ENCODE measurements around the gene ITGA1.
"Not testable (repeated sequence)": the region's sequence is repeated elsewhere in the genome, so short reads cannot be mapped to it uniquely, and the experiment has no call there.

Gene ITGA1

DNA sequence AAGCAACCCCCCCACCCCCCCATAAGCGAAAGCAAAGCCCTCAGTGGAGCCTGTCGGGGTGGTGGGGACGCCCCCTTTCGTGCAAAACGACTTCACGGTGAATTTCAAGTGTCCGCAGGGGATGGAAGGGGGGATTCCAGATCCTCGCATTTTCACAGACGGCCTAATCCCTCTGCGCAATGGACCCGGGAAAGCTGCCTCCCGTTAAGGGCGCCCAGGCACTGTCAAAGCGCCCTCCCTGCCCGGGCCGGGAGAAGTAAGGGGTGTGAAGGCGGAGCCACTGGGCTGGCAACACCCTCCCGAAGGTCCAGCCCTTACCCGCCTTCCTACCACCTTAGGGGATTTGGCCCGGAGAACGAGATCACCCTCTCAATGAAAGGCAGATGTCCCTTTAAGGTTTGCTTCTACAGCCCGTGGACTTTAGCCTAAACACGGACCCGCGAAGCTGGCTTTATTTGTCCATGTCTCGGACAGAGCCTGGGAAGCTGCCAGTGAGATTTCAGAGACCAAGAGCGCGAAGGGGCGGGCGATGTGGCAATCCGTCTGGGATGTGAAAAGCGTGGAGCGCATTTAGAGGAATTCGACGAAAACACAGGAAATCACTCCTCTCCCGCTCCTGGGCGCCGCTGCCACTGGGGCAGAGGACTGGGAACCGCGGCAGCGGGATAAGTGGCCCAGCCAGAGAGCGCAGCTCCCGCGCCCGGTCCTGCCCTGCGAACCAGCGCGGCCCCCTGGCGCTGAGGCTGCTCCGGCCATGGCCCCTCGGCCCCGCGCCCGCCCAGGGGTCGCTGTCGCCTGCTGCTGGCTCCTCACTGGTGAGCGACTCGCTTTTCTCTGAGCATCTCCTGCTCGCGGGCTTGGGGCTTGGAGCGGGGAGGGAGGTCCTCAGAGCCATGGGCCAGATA lies at the start of gene ITGA1, which contains the start of gene PELO:
Gene ITGA1, plus strand, starts transcription at position 317 of the 905 bp plus-strand sequence. Its CDS starts 438 bp downstream, at position 755.
Gene PELO, plus strand, starts transcription at position 317 of the 905 bp plus-strand sequence. CDS start 12,479 bp downstream, outside the sequence.
- peak; percentile 65 for DNase-seq (ENCODE audit: low spot score)

DNA sequence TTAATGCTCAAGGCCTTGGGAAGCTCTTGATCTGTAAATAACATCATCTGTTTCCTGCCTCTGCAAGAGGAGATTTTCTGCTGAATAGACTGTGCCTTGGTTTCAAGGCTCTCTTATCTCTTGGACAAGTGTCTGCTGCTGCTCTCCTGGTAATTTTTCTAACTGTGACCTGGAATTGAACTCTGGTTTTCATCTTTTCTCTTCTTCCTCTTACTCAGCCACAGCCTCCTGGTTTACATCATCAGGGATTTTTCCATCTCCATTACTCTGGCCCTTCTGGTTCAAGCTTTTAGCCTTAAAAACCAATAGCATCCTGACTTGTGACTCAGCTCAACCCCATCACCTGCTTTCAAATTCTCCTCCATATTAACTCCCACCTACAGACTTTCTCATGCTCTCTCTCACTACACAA lies 49.6 kb upstream of the ITGA1 start:
- DNase-seq (ENCODE audit: low spot score), result no peak

DNA sequence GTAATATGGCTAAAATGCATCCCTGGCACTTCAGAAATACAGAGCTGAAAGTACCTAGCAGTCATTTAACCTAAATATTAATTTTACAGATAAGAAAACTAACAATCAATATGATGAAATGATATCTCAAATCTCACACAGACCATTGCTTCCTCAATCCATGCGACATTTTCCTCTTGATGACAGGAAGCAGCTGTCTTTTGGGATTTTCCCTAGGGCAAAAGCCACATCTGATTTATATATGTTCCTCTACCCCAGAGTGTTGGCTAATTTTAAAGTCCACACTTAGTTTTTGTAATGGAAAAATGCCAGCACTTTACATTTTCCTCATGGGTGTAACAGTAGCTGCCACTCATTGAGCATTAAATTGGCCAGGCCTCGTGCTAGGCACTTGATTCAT lies 47.7 kb upstream of the ITGA1 start:
- DNase-seq (ENCODE audit: low spot score), result no peak

DNA sequence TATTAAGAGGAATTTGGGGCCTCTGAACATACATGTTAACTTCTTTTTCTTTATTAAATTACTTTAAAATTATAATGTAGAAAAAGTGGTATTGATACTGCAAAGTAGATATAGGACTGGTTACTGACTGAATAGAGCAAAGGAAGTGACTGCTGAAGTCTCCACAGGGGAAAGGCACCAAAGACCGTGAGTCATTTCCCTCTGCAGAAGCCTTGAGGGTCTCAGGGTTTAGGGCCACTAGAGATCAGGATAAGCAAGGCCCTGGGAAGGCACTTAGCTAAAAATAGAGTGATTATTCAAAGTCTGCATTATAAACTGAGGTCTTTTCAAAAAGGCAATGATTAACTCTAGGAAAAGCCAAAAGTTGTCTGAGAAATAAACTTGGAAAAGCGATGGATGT lies 44.7 kb upstream of the ITGA1 start:
- no peak for DNase-seq (ENCODE audit: low spot score)

DNA sequence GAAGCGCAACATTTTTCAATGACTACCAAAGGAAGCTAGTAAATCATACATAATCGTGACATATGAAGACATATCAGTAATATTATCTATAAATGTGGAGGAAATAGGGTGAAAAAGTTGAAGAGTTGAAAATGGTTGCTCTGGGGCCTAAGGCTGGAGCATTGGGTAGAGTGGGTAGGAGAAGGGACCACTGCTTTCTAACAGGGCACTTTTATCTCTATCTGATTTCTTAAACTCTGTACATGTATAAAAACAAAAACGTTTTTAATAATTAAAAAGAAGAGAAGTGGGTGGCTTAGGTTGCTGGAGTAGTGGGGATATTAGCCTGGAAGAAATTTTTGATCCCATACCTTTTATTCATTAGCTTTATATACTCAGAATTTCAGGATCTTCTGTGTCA lies 44.2 kb upstream of the ITGA1 start:
- no peak for DNase-seq (ENCODE audit: low spot score)

DNA sequence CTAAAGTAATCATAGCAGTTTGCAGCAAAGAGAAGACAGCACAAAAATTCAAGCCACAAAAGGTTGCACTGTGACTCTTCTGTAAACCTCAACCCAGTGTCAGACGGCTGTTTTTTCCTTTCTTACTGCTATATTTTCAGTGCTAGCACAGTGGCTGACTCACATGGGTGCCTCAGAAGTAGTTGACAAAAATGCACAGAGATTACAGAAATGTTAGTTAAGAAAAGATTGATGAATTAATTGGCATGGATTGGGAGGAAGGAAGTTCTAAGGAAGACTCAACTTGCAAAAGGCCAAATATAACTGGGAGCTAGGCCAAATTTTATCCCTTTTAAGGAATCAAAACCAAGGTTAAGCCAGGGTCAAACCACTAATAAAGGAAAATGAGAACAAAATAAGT lies 43.7 kb upstream of the ITGA1 start:
- DNase-seq (ENCODE audit: low spot score), result peak; percentile 9

DNA sequence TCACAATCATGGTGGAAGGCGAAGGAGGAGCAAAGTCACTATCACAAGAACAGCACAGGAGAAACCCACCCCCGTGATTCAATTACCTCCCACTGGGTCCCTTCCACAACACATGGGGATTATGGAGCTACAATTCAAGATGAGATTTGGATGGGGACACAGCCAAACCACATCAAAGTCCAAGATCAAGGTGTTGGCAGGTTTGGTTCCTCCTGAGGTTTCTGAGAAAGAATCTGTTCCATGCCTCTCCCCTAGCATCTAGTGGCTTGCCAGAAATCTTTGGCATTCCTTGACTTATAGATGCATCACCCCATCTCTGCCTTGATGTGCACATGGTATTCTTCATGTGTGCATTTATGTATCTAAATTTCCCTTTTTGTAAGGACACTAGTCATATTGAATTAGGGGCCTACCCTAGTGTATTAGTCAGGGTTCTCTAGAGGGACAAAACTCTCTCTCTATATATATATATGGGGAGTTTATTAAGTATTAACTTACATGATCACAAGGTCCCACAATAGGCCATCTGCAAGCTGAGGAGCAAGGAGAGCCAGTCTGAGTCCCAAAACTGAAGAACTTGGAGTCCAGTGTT lies 42.8 kb upstream of the ITGA1 start:
- not testable (repeated sequence) for DNase-seq (ENCODE audit: low spot score)

DNA sequence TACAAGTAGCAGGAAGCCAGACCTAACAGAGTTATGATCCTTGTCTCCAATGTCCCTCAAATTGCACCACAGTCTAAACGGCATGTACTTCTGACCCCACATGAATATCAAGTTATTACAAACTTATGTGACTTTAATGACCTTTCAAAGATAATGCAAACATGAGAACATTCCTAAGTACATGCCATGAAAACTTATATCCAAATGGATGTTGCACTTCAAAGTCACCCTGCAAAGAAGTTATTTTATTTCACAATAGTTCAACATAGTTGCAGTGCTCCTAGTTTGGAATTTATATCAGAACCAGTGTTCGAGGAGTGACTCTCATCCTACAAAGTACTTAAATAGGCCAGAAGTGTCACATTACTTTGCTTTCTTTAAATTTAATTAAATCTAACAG lies 41.2 kb upstream of the ITGA1 start:
- no peak for DNase-seq (ENCODE audit: low spot score)

DNA sequence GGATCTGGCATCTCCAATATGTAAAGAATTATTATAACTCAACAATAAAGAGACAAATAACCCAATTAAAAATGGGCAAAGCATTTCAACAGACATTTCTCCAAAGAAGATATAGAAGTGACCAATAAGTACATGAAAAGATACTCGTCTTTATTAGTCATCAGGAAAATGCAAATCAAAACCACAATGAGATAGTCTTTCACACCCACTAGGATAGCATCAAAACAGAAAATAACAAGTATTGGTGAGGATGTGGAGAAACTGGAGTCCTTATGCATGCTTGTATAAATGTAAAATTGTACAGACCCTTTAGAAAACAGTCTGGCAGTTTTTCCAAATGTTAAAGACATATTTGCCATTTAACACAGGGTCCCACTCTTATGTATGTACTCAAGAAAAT lies 39.1 kb upstream of the ITGA1 start:
- DNase-seq (ENCODE audit: low spot score), result no peak

DNA sequence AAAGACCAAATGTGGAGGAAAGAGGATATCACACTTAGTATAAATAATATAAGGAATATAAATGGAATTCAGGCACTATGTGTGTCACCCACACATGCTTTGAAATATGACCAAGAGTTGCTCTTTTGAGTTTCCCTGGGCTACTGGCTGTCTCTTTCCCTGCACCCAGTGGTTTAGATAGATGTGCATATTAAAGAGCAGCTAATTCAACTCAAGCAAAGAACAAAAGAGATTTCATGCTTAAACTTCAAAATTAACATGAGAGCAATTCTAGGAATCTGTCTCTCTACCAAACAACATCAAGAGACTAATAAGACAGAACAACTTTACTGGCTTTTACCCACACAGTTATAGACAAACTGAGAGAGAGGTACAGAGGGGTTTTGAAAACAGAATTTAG lies 38.0 kb upstream of the ITGA1 start:
- no peak for DNase-seq (ENCODE audit: low spot score)

DNA sequence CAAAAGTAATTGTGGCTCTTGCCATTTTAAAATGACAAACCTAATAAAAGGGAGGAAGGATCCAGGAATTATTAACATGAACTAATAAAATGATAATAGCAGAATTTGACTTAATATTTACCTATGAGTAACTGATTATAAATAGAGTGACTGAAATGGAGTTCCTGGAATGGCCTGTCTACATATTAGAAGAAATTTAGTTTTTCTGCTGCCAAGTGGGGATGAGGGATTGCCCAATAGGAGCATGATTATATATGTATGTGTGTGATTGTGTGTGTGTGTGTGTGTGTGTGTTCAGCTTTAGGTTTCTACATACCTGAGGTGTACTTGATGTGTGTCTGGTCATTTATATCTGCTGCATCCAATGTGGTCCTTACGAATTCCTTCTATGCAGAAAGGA lies 36.6 kb upstream of the ITGA1 start:
- no peak for DNase-seq (ENCODE audit: low spot score)

DNA sequence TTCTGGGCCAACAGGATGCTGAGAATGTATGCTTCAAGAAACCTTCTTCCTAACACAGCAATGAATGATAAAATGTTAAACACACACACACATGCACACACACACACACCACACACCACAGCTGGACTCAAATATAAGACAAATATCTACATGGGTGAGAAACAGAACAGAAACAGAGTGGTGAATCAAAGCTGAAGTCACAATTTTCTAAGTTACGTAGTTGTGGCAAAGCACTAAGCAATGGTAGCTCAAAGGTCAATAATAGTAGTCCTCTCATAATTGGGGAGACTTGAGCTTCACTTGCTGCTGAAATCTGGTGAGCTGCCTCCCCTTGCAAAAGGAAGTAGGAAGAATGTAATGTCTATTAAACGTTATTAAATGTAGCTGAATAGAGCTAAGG lies 33.7 kb upstream of the ITGA1 start:
- no peak for DNase-seq (ENCODE audit: low spot score)

DNA sequence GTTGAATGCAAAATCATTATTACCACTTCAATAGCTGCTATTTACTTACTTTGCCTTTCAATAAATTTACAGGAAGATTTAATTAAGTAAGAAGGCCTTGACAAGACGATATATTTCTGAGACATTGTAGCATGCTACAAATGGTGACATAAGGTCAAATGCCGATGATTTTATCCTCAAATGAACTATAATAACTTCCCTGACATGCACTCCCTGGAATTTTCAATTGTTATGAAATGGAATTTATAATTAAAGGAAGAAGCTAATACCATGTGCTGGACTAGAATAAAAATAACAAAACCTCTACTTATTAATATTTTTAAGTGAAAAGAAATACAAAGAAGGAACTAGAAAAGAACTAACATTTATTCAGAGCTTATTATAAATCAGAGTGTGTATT lies 30.2 kb upstream of the ITGA1 start:
- no peak for DNase-seq (ENCODE audit: low spot score)

DNA sequence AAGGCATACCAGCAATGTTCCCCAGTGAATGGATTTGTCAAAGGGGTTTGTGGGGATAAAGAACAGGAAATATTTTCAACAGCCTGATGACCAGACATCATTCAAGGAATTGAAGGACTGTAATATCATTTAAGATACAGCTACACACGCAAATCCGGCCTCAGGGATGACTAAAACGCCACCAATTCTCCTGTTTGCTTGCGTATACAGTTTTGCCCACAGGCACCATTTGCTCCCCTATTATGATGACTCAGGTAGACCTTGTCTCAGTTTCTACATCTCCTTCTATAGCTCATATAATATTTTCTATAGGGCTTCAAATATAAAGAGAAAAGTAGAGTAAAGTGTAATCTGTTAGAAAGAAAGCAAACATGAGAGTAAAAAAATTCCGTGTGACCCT lies 29.7 kb upstream of the ITGA1 start:
- no peak for DNase-seq (ENCODE audit: low spot score)

DNA sequence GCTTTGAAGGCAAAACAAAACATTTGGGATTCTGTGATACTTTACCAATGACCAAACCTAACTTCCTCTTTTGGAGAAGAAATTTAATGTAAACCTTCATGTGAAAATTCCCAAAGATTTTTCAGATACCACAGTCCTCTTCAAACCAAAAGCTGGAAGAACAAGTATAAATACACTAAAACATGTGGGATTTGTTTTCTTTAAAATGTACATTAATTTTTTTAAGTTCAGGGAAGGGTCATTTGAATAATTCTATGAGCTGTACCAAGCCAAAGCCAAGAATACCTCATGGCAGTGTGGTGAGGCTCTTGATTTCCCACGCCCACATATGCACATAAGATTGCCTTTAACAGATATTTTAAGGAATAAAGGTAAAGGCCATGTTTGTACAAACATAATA lies 28.4 kb upstream of the ITGA1 start:
- no peak for DNase-seq (ENCODE audit: low spot score)

DNA sequence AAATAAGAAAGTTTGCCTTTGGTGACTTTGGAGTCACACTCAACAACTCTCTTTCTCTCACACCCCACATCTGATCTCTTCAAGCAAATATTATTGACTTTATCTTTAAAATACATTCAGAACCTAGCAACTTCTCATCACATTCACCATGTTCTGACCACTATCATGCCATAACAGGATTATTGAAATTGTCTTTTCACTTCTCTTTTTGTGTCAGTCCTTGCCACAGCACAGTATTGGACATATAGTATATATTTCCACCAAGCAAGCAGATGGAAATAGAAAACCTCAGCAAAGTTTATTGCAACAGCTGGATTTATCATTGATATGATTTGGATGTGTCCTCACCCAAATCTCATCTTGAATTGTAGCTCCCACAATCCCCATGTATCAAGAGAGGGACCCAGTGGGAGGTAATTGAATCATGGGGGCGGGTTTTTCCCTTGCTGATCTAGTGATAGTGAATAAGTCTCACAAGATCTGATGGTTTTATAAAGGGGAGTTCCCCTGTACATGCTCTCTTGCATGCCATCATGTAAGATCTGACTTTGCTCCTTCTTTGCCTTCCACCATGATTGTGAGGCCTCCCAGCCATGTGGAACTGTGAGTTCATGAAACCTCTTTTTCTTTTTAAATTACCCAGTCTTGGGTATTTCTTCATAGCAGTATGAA lies 26.9 kb upstream of the ITGA1 start:
- DNase-seq (ENCODE audit: low spot score), result no peak

DNA sequence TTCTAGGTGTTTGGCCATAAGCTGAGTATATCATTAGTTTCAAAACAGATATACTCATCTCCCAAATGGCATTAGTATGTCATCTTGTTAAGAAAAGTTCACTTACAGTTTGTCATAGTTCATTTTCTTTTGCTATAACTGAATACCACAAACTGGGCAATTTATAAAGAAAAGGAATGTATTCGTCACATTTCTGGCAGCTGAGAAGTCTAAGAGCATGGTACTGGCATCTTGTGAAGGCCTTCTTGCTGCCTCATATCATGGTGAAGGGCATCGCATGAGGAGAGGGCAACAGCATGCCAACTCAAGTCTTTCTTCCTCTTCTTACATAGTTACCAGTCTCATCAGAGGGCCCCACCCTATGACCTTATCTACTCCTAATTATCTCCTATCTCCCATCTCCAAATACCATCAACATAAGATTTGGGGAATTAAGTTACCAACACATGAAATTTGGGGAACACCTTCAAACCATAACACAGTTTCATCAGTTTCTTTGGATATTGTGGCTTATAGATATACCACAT lies 20.4 kb upstream of the ITGA1 start:
- DNase-seq (ENCODE audit: low spot score), result no peak

DNA sequence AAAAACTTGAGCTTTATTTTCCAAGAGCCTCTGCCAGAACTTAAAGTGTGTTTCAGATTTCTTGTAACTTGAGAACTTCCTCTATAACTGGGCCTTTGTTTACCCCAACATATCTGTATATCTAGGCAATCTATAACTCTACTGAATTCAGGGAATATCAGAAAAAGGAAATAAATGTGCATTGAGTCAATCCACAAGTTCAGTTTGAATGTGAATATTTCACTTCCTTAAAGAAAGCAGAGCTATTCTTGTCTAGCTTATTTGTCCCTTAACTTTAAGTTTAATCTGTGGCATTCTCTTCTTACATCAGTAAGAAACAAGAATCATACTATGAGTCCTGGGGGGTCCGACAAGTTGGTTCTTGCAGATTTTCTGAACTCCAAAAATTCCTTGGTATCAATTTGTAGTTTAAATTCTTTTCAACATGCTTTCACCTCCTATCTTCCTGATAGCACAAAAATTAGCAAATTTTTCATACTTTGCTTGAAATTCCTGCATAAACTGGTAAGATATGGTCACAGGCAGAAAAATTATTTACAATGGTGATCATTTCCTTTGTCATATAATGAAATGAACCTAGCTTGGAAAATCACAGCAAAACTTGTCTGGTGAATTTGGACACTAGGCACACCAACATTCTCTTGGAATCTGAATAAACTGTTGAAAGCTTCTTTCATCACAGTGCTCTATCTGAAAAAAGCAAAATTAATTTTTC lies 19.8 kb upstream of the ITGA1 start:
- no peak for DNase-seq (ENCODE audit: low spot score)

DNA sequence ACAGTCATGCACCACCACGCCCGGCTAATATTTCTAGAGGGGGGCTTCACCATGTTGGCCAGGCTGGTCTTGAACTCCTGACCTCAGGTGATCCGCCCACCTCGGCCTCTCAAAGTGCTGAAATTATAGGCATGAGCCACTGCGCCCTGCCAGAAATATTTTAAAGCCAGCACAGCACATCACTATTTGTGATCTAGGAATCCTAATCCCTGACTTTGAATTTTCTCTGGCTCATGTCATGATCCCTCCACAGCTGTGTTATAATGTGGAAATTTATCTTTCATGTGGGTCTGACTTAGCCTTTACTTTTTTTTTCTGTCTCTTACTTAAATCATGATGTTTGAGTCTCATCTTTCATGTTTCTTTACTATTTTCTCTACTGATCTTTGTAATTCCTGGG lies 18.7 kb upstream of the ITGA1 start:
- no peak for DNase-seq (ENCODE audit: low spot score)

DNA sequence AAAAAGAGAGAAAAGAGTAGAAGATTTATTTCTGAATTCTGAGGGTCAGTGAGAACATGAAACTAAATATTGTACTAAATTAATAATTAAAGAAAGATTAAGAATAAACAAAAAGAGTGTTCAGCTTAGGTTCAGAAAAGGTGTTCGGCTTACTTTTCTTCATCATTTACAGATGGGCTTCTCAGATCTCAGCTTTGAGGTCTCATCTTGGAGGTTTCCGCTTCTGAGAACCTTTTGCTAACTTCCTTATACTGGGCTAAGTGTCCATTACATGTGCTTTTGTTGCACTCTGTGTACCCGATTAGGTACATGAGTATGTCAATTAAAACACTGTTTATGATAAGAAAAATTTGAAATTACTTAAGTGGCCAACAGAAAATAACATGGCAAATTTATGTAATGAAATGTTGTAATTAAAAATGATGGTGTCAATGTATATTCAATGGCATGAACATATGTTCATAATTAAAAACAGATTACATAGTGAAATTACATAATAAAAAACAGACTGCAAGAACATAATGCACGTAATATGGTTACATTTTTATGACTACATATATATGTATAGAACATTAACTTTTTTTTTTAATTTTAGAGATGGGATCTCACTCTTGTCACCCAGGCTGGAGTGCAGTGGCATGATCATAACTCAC lies 17.3 kb upstream of the ITGA1 start:
- no peak for DNase-seq (ENCODE audit: low spot score)

DNA sequence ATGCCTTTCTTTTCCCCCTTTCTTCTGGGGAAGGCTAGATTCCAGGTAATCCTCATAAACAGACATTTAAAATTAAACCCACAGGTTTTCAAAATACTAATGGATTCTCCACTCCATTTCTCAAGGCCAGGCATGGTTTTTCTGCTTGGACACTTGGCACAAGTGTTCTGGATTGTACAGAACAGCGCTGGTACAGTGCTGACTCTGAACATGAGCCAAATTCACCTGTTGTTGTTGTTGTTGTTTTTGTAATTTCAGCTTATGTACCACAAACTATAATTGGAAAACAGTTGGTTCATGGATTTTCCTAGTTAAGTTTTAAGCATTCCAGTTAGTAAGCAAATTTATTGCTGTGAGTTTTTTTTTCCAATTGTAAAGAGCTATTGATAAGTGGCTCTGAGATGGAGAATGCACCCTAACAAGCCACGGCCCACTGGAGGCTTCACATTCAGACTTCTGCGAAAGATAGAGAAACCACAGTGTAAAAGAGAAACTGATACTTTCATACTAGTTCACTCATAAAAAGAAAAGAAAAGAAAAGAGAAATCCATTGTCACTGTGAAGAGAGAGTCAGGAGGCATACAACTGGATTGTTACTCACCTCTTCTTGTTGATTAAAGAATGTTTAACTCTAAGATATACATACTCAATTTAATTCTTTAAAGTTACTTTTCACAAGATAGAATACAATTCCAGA lies 16.2 kb upstream of the ITGA1 start:
- DNase-seq (ENCODE audit: low spot score), result no peak
